Coronary artery (tissue), 2 donors: ENCODE measurements around the gene TRAF3.

ENCODE experiments used
- DNase-seq: peaks from one replicate; pipeline ENCODE4 v3.0.0-alpha.2; 2017; ENCODE audit warnings: low spot score
- H3K27ac ChIP-seq, 2 donors: fragments of 200-600 bp; sonication (generic); one replicate each; pipeline ENCODE4 v1.5.1; 2016 to 2019
- H3K4me3 ChIP-seq: fragments of 200-600 bp; sonication (generic); 2 replicates; pipeline ENCODE4 v1.5.1; 2016; ENCODE audit warnings: mild to moderate bottlenecking, moderate library complexity
- TF ChIP-seq, protein P1 (sequence below): fragments of 200-600 bp; sonication (generic); IDR thresholded peaks from one replicate; pipeline ENCODE4 v1.5.1; 2019; ENCODE audit warnings: antibody characterized with exemption

TRAF3 gene

DNA sequence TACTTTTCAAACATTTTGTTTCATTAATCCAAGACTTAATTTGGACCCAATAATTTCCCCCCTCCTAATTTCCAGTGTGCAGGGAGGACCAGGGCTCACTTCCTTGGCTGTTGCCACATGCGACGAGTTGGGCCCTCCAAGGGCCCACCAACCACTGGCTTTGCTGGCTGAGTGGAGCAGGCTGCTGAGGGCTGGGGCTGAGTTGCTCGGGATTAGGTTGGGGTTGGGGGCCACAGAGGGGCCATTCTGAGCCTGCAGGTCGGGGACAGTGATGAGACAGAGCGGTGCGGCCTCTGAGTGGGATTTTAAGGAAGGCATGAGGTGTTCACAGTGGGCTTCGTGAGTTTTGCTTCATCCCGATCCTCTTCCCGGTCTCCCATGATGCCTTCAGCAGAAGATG lies 6.1 kb upstream of the TRAF3 start:
- no peak overlapping the region for H3K4me3 ChIP-seq
- TF ChIP-seq, protein P1, sequence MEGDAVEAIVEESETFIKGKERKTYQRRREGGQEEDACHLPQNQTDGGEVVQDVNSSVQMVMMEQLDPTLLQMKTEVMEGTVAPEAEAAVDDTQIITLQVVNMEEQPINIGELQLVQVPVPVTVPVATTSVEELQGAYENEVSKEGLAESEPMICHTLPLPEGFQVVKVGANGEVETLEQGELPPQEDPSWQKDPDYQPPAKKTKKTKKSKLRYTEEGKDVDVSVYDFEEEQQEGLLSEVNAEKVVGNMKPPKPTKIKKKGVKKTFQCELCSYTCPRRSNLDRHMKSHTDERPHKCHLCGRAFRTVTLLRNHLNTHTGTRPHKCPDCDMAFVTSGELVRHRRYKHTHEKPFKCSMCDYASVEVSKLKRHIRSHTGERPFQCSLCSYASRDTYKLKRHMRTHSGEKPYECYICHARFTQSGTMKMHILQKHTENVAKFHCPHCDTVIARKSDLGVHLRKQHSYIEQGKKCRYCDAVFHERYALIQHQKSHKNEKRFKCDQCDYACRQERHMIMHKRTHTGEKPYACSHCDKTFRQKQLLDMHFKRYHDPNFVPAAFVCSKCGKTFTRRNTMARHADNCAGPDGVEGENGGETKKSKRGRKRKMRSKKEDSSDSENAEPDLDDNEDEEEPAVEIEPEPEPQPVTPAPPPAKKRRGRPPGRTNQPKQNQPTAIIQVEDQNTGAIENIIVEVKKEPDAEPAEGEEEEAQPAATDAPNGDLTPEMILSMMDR = no peak
- DNase-seq = no peak
- no peak overlapping the region for H3K27ac ChIP-seq

DNA sequence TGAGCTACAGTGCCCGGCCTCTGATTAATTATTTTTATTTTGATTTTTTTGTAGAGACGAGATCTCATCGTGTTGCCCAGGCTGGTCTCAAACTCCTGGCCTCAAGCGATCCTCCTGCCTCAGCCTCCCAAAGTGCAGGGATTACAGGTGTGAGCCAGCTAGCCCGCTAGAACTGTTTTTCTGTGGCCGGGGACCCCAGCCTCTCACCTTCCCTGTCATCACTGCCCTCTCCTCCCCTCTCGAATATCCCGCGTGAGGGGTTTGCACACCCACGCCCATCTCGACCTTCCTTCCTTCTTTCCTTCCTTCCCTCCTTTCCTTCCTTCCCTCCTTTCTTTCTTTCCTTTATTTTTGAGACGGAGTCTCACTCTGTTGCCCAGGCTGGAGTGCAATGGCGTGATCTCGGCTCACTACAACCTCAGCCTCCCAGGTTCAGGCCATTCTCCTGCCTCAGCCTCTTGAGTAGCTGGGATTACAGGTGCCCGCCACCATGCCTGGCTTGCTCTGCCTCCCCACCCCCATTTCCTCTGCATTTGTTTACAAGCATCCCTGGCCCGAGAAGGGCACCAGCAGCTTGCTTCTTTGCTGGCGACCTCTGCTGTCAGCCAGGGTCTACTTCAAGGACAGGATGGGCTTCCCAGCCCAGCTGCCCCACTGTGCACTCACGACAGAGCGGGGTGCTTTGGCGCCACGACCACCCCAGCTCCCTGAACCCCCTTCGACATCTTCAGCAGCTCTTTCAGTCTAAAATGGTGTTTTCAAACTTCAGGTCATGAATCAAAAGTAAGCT lies 4.3 kb upstream of the TRAF3 start:
- DNase-seq = no peak
- Histone ChIP-seq H3K4me3 (no peak overlapping the region), H3K27ac (no peak overlapping the region)
- TF ChIP-seq, protein P1 = no peak

DNA sequence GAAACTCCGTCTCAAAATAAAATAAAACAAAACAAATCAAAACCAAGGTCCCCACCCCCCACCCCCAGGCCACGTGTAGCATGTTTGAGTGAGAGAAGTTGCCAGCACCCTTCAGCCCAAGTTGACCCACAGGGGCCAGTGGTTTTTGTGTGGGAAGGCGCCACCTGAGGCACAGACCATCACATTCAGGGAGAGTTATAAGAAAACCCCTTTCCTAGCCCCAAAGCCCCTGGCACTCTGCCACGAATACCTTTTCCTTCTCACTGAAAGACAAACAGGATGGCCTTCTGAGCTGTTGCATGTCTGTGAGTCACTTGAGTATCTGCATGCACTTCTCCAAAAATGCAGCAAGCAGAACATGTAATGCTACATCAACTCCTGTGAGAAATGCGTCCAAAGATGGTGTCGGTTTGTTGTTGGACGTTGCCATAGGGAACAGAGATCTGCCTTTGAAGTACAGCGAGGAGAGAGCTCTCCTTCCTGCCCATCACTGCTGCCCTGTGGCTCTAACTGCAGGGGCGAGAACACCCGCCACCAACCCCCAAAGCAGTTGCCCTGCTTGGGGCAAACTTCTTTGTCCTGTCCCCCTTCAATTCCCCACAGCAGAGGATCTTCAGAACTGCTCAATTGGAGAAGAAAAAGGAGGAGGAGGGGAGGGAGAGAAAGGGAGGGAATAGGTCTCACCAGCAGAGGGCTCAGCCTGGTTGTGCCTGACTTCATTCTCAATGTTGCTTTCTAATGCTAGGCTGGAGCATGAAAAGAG lies 2.7 kb upstream of the TRAF3 start:
- Histone ChIP-seq H3K27ac (no peak overlapping the region), H3K4me3 (no peak overlapping the region)
- no peak for DNase-seq
- TF ChIP-seq, protein P1 = peak; percentile 65

DNA sequence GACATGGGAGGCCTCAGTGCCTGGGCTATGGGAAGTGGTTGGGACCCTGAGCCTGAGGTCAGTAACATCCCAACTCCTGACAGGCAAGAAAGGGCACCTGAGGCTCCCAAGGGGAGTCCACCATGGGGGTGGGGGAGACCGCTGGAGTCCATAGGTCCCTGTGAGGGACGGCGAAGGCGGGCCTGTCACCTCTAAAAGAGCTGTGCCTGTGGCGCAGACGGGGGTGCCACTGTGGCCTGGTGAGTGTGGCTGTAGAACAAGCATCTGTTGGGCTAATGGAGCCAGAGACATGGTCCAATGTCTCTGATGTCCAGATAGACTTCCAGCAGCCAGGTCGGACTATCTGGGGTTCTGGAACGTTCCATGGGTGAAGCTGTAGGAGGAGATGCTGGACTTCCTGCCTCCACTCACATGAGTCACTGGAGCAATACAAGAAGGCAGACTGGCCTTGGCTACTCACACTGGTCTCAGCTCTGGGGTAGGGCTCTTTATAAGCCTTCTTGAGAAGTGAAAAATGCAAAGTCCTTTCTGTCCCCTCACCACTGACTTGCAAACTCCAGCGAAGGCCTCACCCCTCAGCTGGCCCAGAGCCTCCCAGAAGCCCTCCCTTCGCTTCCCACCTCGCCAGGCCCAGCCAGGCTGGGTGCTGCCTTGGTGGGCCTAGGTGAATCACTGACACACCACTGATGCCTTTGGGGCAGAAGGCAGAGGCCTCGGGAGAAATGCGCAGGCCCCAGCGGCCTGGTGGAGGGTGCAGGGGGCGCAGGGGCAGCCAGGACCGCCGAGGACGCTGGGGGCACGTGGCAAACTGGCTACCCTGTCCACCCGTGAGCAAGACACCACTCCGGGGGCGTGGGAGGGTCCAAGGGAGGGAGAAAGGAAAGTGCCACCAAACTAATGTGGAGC lies 1.1 kb upstream of the TRAF3 start:
- Histone ChIP-seq H3K27ac (peak overlapping the region; percentile 12 to 93), H3K4me3 (no peak overlapping the region)
- no peak for DNase-seq
- TF ChIP-seq, protein P1 = no peak

DNA sequence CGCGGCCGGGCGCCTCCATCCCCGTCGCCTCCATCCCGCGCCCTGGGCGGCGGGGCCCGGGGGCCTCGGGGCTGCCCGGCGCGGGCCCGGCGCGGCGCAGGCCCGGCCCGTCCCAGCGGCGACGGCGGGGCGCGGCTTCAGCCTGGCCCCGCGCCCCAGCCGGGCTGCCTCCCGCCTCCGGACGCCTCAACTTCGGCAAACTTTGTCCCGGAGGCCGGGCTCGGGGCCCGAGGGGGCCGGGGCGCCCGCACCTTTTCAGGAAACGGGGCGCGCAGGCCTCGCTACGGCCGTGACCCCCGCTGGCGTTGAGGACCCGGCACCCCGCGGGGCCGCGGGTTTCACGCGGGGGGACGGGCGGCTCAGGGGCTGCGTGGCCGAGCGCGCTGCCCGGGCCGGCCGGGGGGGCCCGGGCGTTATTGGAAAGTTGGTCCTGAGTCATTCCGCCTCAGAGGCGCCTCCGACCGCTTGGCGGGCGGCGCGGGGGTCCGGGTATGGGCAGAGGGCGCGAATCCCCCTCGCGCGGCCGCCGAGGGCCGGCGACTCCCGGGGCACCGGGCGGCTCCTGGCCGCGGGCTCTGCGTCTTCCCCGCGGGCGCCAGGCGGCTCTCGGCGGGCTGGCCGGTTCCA lies 575 bp downstream of the TRAF3 start:
- TF ChIP-seq, protein P1 = no peak
- no peak for DNase-seq
- peak overlapping the region; percentile 79 to 93 for H3K27ac ChIP-seq
- peak overlapping the region; percentile 89 for H3K4me3 ChIP-seq

DNA sequence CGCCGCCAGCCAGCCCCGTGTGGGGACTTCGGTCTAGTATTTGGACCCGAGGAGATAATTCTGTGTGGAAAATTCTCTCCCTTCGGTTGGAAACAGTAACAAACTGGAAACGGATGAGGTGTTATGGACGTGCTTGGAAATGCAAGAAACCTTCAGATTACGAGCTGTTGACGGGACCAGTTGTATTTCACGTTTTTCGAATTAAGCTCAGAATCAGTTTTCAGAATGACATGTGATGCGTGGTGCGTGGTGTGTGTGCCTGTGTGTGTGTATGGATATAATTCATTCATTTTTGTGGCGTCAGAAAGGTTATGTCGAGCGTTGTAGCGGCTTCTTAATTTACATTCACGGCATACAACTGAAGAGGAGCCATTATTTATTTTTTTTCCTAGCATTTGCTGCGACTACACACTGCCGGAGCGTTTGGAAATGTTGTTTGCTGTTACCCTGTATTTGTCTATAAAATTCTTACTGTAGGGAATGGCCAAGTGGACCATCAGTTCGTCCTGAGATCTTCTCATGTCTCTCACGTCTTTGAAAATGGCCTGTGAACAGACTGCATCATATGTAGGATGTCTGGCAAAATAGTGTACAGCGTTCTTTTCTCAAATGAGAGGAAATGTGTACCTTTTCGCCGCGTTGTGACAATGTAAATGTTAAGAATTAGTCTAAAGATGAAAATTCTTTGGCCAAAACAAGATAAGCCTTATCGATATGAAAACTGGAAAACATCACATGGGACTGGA lies 1.3 kb downstream of the TRAF3 start:
- peak overlapping the region; percentile 79 to 93 for H3K27ac ChIP-seq
- no peak for DNase-seq
- H3K4me3 ChIP-seq = peak overlapping the region; percentile 89
- TF ChIP-seq, protein P1 = no peak
